ENCODE results near the gene NDST3. TPM values are rescaled to one million over a fixed set of nuclear protein-coding genes. Genes with fewer than 3 reads are reported as not detected.

The NDST3 gene
- total RNA-seq, result 2.1 and 6.0 TPM in 2 replicates

DNA sequence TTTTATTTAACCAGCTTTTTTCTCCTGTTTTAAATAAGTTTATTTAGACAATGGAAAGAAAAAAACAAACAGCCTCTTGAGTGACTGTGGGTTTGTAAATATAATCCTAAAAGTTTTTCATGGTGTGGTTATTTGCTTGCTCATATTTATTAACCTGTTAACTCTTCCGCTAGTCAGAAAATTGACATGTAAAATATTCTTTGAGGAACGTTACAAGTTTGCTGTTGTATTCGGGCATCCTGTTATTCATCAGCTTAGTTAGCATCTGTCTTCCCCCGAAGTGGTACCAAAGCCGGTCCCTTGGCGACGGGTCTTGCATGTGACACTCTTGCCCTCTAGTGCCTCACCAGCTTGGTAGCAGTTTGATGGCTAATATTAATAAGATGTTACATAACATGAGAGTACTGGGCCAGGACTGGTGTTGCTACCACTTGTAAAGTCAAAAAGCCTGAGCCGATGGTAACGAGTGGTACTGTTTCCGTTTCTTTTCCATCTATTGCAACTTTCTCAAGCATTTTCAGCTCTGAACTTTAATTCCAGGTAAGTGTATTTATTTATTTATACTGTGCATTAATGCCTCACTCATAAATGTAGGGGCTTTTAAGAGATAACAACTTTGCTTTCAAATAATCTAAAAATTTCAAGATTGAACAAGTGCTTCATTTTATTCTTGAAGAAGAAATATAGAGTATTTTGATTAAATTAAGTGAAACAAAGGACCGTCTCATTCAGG is at the start of gene NDST3:
Gene NDST3, plus strand, starts transcription at position 434 of the 733 bp plus-strand sequence. CDS start 19,425 bp downstream, outside the sequence.

Data from dermis lymphatic vessel endothelial cell (primary cell).